K562 (cell line): ENCODE data around the gene RAP2B.
"Not testable (repeated sequence)": the region's sequence is repeated elsewhere in the genome, so short reads cannot be mapped to it uniquely, and the experiment has no call there.

Experiments
- PCBP2 ChIP-seq: fragments of 200-400 bp; formaldehyde crosslinking; IDR thresholded peaks from 2 replicates; pipeline ENCODE4 v1.6.1; 2018; ENCODE audit warnings: low read length, low read depth, mild to moderate bottlenecking, moderate library complexity; ENCODE audit not compliant: poor library complexity, severe bottlenecking
- ZFX ChIP-seq: sonication (generic); formaldehyde crosslinking; IDR thresholded peaks from 2 replicates; pipeline ENCODE4 v1.8.0; 2022; ENCODE audit warnings: mild to moderate bottlenecking, missing genetic modification reagents, moderate library complexity

GRCh38 chr3:153193786-153194476 is 31.9 kb downstream of the RAP2B start:
- not testable (repeated sequence) for TF ChIP-seq PCBP2; ZFX (CRISPR knock-in tag)
